HG03442 (cell line): ENCODE data around the gene SCAND1.
A peak's percentile ranks its signal among the peaks of the same experiment; 100 is the strongest.
"Not testable (repeated sequence)": the region's sequence is repeated elsewhere in the genome, so short reads cannot be mapped to it uniquely, and the experiment has no call there.

Source experiments
- ATAC-seq: cut with Tn5 transposase; IDR thresholded peaks from one replicate; pipeline ENCODE4 v1.9.1; 2021; ENCODE audit warnings: mild to moderate bottlenecking, moderate library complexity; ENCODE audit not compliant: unreplicated experiment

The SCAND1 gene

GRCh38 chr20:35954200-35954906, at the start of gene SCAND1:
TSS of gene SCAND1 (minus strand) at chr20:35954502. CDS start at chr20:35954284, 218 bp downstream.
- peak; percentile 89 for ATAC-seq

- ATAC-seq = no peak
Observed at GRCh38 chr20:36004045-36004444, 49.7 kb upstream of the SCAND1 start.

GRCh38 chr20:36002855-36003254, 48.6 kb upstream of the SCAND1 start:
- no peak for ATAC-seq

GRCh38 chr20:36001331-36001730, 47.0 kb upstream of the SCAND1 start:
- ATAC-seq = not testable (repeated sequence)

- not testable (repeated sequence) for ATAC-seq
Observed at GRCh38 chr20:35996492-35996891, 42.2 kb upstream of the SCAND1 start.

GRCh38 chr20:35994994-35995453, 40.7 kb upstream of the SCAND1 start:
- no peak for ATAC-seq

- no peak for ATAC-seq
Observed at GRCh38 chr20:35992713-35993335, 38.5 kb upstream of the SCAND1 start.

- no peak for ATAC-seq
Observed at GRCh38 chr20:35991142-35991771, 37.0 kb upstream of the SCAND1 start.

- ATAC-seq = no peak
Observed at GRCh38 chr20:35988910-35989463, 34.7 kb upstream of the SCAND1 start.

GRCh38 chr20:35985806-35986205, 31.5 kb upstream of the SCAND1 start:
- ATAC-seq = no peak

GRCh38 chr20:35984382-35984781, 30.1 kb upstream of the SCAND1 start:
- no peak for ATAC-seq

- ATAC-seq = no peak
Observed at GRCh38 chr20:35981969-35982368, 27.7 kb upstream of the SCAND1 start.

GRCh38 chr20:35979544-35979943, 25.2 kb upstream of the SCAND1 start:
- no peak for ATAC-seq

- no peak for ATAC-seq
Observed at GRCh38 chr20:35978041-35978513, 23.8 kb upstream of the SCAND1 start.

GRCh38 chr20:35975576-35976373, 21.5 kb upstream of the SCAND1 start:
- no peak for ATAC-seq

GRCh38 chr20:35974256-35974655, 20.0 kb upstream of the SCAND1 start:
- no peak for ATAC-seq

GRCh38 chr20:35972462-35972861, 18.2 kb upstream of the SCAND1 start:
- no peak for ATAC-seq

GRCh38 chr20:35971981-35972380, 17.7 kb upstream of the SCAND1 start:
- no peak for ATAC-seq

- no peak for ATAC-seq
Observed at GRCh38 chr20:35968930-35969329, 14.6 kb upstream of the SCAND1 start.

GRCh38 chr20:35967979-35968640, 13.8 kb upstream of the SCAND1 start, which contains the start of gene CNBD2:
TSS of gene CNBD2 (plus strand) at chr20:35968590. CDS start at chr20:35968763, 173 bp downstream.
- ATAC-seq = no peak
